GM13977 (cell line): Measurements from ENCODE around the gene RNF20.

ENCODE experiments used
- DNase-seq: peaks from one replicate; pipeline ENCODE4 v3.0.0; 2012; ENCODE audit warnings: low spot score
- CTCF ChIP-seq: IDR thresholded peaks from 2 replicates; pipeline ENCODE4 v1.5.1; 2012; ENCODE audit warnings: mild to moderate bottlenecking, control low read depth; ENCODE audit not compliant: insufficient read depth; ENCODE audit errors: extremely low read depth, missing control alignments
- in situ Hi-C: fragments of 300-500 bp; cut with MboI; formaldehyde crosslinking; loops from one replicate; pipeline ENCODE4 v1.12.0; 2022; ENCODE audit warnings: low sequenced_read_pairs, low pct_unique_long_range_greater_than_20kb, mixed read lengths, inconsistent platforms; ENCODE audit not compliant: unreplicated experiment

RNF20 gene

GRCh38 chr9:101533334-101534204 is at the start of gene RNF20:
Gene RNF20 (plus strand): TSS chr9:101533853. CDS start chr9:101535424, 1,571 bp downstream.
- no peak for TF ChIP-seq CTCF
- in situ Hi-C loops: no loop called here

GRCh38 chr9:101484046-101484445 is 49.6 kb upstream of the RNF20 start:
- no peak for DNase-seq
- no peak for TF ChIP-seq CTCF
- in situ Hi-C loops: no loop called here

More at GRCh38 chr9:101533334-101534204, at the start of gene RNF20:
- peak; percentile 90 for DNase-seq

- no peak for TF ChIP-seq CTCF
- in situ Hi-C loops: no loop called here
- no peak for DNase-seq
Measured at GRCh38 chr9:101485924-101486692, 47.5 kb upstream of the RNF20 start.

GRCh38 chr9:101486693-101487442 is 46.8 kb upstream of the RNF20 start:
- in situ Hi-C loops: no loop called here
- TF ChIP-seq CTCF: no peak
- DNase-seq: peak; percentile 31

- TF ChIP-seq CTCF: no peak
- in situ Hi-C loops: no loop called here
- DNase-seq: no peak
Measured at GRCh38 chr9:101487443-101487840, 46.2 kb upstream of the RNF20 start.

- TF ChIP-seq CTCF: no peak
- DNase-seq: no peak
- in situ Hi-C loops: no loop called here
Measured at GRCh38 chr9:101495810-101496209, 37.8 kb upstream of the RNF20 start.
